GM19043 (cell line): ENCODE results near the gene TMEM169.

Source experiments
- ATAC-seq: cut with Tn5 transposase; IDR thresholded peaks from one replicate; pipeline ENCODE4 v1.9.1; 2021; ENCODE audit warnings: low read depth; ENCODE audit not compliant: unreplicated experiment

Gene TMEM169

GRCh38 chr2:216103213-216103612 lies 21.5 kb downstream of the TMEM169 start:
- no peak for ATAC-seq

GRCh38 chr2:216104691-216105090 lies 23.0 kb downstream of the TMEM169 start:
- no peak for ATAC-seq

GRCh38 chr2:216107320-216107719 lies 25.6 kb downstream of the TMEM169 start:
- ATAC-seq: no peak

GRCh38 chr2:216107760-216108159 lies 26.0 kb downstream of the TMEM169 start:
- ATAC-seq: no peak

- no peak for ATAC-seq
Measured at GRCh38 chr2:216108310-216108966, 26.7 kb downstream of the TMEM169 start.

- ATAC-seq: peak; percentile 33
Measured at GRCh38 chr2:216108967-216109921, 27.5 kb downstream of the TMEM169 start, which contains the start of gene XRCC5. Gene XRCC5 (plus strand): TSS chr2:216109348. CDS start chr2:216109437, 89 bp downstream.

- no peak for ATAC-seq
Measured at GRCh38 chr2:216109962-216110614, 28.4 kb downstream of the TMEM169 start.

GRCh38 chr2:216110620-216111019 lies 28.9 kb downstream of the TMEM169 start:
- no peak for ATAC-seq

GRCh38 chr2:216111122-216111521 lies 29.4 kb downstream of the TMEM169 start:
- ATAC-seq: no peak

- ATAC-seq: no peak
Measured at GRCh38 chr2:216112926-216113325, 31.2 kb downstream of the TMEM169 start.

- peak; percentile 76 for ATAC-seq
Measured at GRCh38 chr2:216113572-216113971, 31.9 kb downstream of the TMEM169 start.

- no peak for ATAC-seq
Measured at GRCh38 chr2:216114382-216114713, 32.6 kb downstream of the TMEM169 start.

GRCh38 chr2:216114714-216115531 lies 33.2 kb downstream of the TMEM169 start:
- ATAC-seq: peak; percentile 28

- no peak for ATAC-seq
Measured at GRCh38 chr2:216116418-216116817, 34.7 kb downstream of the TMEM169 start.

GRCh38 chr2:216117561-216118340 lies 36.0 kb downstream of the TMEM169 start:
- no peak for ATAC-seq

- no peak for ATAC-seq
Measured at GRCh38 chr2:216118474-216118873, 36.8 kb downstream of the TMEM169 start.

- no peak for ATAC-seq
Measured at GRCh38 chr2:216119146-216119545, 37.4 kb downstream of the TMEM169 start.

GRCh38 chr2:216119986-216120385 lies 38.3 kb downstream of the TMEM169 start:
- ATAC-seq: no peak

GRCh38 chr2:216121255-216121654 lies 39.5 kb downstream of the TMEM169 start:
- no peak for ATAC-seq

- no peak for ATAC-seq
Measured at GRCh38 chr2:216126943-216127342, 45.2 kb downstream of the TMEM169 start.
